Fibroblast of peridontal ligament (primary cell): Measurements from ENCODE around the gene ATRNL1.

Source experiments
- DNase-seq: peaks from one replicate; pipeline ENCODE4 v3.0.0-alpha.2; 2010; ENCODE audit errors: extremely low read depth

ATRNL1 gene

GRCh38 chr10:115977855-115978254, 884.7 kb downstream of the ATRNL1 start:
- DNase-seq: no peak

- DNase-seq: no peak
Measured at GRCh38 chr10:115979576-115979975, 886.4 kb downstream of the ATRNL1 start.

GRCh38 chr10:115980470-115980869, 887.3 kb downstream of the ATRNL1 start:
- DNase-seq: no peak

- no peak for DNase-seq
Measured at GRCh38 chr10:115981081-115981480, 887.9 kb downstream of the ATRNL1 start.

- no peak for DNase-seq
Measured at GRCh38 chr10:115982076-115982475, 888.9 kb downstream of the ATRNL1 start.

GRCh38 chr10:115982526-115982925, 889.4 kb downstream of the ATRNL1 start:
- no peak for DNase-seq

- DNase-seq: no peak
Measured at GRCh38 chr10:115985786-115986185, 892.6 kb downstream of the ATRNL1 start.

GRCh38 chr10:115988380-115988779, 895.2 kb downstream of the ATRNL1 start:
- DNase-seq: no peak

- no peak for DNase-seq
Measured at GRCh38 chr10:115989621-115990020, 896.5 kb downstream of the ATRNL1 start.

GRCh38 chr10:115992236-115992986, 899.2 kb downstream of the ATRNL1 start:
- no peak for DNase-seq

- no peak for DNase-seq
Measured at GRCh38 chr10:115996031-115996430, 902.9 kb downstream of the ATRNL1 start.

GRCh38 chr10:115998301-115998700, 905.1 kb downstream of the ATRNL1 start:
- no peak for DNase-seq
